Measurements from ENCODE around the gene LHPP.

Gene LHPP

DNA sequence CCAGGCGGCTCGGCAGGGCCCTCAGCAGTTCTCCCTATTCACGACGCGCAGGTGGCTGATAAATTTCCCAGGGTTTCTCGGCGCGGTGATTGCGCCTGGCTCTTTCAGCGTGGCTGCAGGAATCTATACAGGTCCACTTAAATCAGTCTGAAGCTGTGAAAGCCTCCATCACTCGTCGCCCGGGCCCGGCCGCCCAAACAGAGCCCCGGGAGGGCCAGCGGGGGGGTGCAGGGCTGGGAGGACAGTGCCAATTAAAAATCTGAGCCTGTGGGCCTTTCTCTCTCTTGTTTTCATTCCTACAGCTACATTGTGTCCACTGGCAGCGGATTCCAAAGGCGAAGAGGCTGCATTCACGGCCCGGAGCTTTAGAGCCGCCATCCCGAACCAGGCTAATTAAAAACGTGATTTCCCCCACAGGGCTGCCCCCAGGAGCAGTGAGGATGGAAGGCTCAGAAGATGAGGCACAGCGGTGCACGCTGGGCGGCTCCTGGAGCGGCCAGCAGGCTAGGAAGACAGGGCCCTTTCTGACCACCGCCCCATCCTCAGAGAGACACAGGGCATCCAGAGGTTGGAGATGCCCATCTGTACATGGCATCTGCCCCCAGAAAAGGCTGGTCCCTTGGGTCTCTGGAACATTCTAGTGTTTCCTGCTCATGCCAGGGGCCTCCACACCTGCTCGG, 181.8 kb downstream of the LHPP start:
- Histone ChIP-seq H3K56ac (ENCODE audit: low read length) (no peak overlapping the region), H4K5ac (ENCODE audit: low read length) (no peak overlapping the region), H3K4me1 (ENCODE audit: control insufficient read depth, low read depth, low read length) (peaks cover 3% of the 10 kb centered on the region), H3K79me1 (ENCODE audit: low read length) (peaks cover 2% of the 10 kb centered on the region), H2BK5ac (ENCODE audit: low read length) (no peak overlapping the region), H3K36me3 (ENCODE audit: control insufficient read depth, insufficient read depth, low read length) (no peaks in the 10 kb centered on the region), H3K79me2 (ENCODE audit: control insufficient read depth, insufficient read depth, low read length) (no peaks in the 10 kb centered on the region), H3K23ac (ENCODE audit: low read length) (no peak overlapping the region), H2BK120ac (ENCODE audit: low read depth, low read length) (no peak overlapping the region), H3K4ac (ENCODE audit: low read depth, low read length) (no peak overlapping the region), H4K8ac (ENCODE audit: low read depth, low read length) (no peak overlapping the region), H3K4me2 (ENCODE audit: low read length) (no peak overlapping the region), H3K18ac (ENCODE audit: low read length) (no peak overlapping the region), H3K27me3 (ENCODE audit: insufficient read depth, low read length, poor library complexity) (no peaks in the 10 kb centered on the region), H3K4me3 (ENCODE audit: low read length) (no peak overlapping the region), H2AK5ac (ENCODE audit: low read length) (no peak overlapping the region), H3K27ac (ENCODE audit: low read depth, low read length) (no peak overlapping the region), H2BK15ac (replicated peaks; ENCODE audit: low read depth) (no peak overlapping the region), H3K9ac (ENCODE audit: low read length) (no peak overlapping the region)
- DNase-seq: no peak
- no CpG with 5 or more reads among the region's 30 CpGs for WGBS (ENCODE audit: extremely low coverage, insufficient coverage, low lambda C conversion rate)

DNA sequence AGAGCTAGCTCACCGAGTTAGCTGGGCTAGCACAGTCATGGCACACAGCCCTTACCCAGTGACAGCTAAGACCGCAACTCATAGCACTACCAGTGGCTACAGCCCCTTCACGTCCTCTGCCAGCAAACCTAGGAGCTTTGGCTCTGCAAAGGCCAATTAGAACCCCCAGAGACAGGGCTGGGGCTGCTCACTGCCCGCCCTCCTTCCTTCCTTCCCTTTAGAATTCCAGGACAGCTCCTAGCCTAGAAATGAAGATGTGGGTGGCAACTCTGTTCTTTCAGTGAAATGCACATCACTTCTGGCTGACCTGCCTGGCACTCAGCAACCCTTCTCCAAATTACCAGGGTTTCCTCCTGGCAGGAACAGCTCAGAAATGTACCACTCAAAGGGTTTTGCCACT, 182.6 kb downstream of the LHPP start:
- no peak overlapping the region for H2BK5ac ChIP-seq (ENCODE audit: low read length)
- H3K79me2 ChIP-seq (ENCODE audit: control insufficient read depth, insufficient read depth, low read length): no peaks in the 10 kb centered on the region
- no CpG with 5 or more reads among the region's 4 CpGs for WGBS (ENCODE audit: extremely low coverage, insufficient coverage, low lambda C conversion rate)
- H3K4ac ChIP-seq (ENCODE audit: low read depth, low read length): no peak overlapping the region
- H3K27ac ChIP-seq (ENCODE audit: low read depth, low read length): no peak overlapping the region
- H3K23ac ChIP-seq (ENCODE audit: low read length): no peak overlapping the region
- DNase-seq: no peak
- no peak overlapping the region for H2BK15ac ChIP-seq (replicated peaks; ENCODE audit: low read depth)
- H2AK5ac ChIP-seq (ENCODE audit: low read length): no peak overlapping the region
- no peak overlapping the region for H3K18ac ChIP-seq (ENCODE audit: low read length)
- H4K5ac ChIP-seq (ENCODE audit: low read length): no peak overlapping the region
- peaks cover 3% of the 10 kb centered on the region for H3K4me1 ChIP-seq (ENCODE audit: control insufficient read depth, low read depth, low read length)
- H2BK120ac ChIP-seq (ENCODE audit: low read depth, low read length): no peak overlapping the region
- H3K79me1 ChIP-seq (ENCODE audit: low read length): peaks cover 2% of the 10 kb centered on the region
- H3K27me3 ChIP-seq (ENCODE audit: insufficient read depth, low read length, poor library complexity): no peaks in the 10 kb centered on the region
- H3K56ac ChIP-seq (ENCODE audit: low read length): no peak overlapping the region
- no peak overlapping the region for H3K4me3 ChIP-seq (ENCODE audit: low read length)
- no peak overlapping the region for H3K9ac ChIP-seq (ENCODE audit: low read length)
- no peak overlapping the region for H3K4me2 ChIP-seq (ENCODE audit: low read length)
- no peak overlapping the region for H4K8ac ChIP-seq (ENCODE audit: low read depth, low read length)
- no peaks in the 10 kb centered on the region for H3K36me3 ChIP-seq (ENCODE audit: control insufficient read depth, insufficient read depth, low read length)

DNA sequence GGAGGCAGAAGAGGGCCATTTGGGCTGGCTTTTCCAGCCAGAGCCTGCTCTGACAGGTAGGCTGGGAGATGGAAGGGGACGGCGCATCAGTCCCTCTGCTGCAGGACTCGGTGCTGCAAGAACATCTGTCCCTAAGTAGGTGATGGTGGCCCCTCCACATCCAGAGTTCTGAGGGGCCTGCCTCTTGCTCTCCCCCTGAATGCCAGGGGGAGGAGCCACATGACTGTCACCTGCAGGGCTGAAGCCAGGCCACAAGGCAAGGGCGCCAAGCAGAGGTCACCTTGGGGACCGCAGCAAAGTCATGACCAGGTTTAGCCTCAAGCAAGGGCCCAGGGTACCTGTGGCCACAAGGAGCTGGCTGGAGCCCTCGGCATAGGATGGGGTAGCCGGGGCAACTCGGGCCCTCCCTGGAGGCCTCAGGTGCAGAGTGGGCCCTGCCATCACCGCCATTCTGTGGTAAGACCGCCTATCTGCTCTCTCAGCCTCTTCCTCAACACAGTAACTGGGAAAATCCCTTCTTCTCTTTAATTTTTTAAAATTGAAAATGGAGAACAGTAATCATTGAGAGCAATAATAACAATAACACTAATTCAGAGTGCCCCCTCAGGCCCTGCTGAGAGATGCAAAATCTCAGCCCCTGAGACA, 183.3 kb downstream of the LHPP start:
- no CpG with 5 or more reads among the region's 10 CpGs for WGBS (ENCODE audit: extremely low coverage, insufficient coverage, low lambda C conversion rate)
- H3K36me3 ChIP-seq (ENCODE audit: control insufficient read depth, insufficient read depth, low read length): no peaks in the 10 kb centered on the region
- no peak overlapping the region for H3K4ac ChIP-seq (ENCODE audit: low read depth, low read length)
- no peak overlapping the region for H3K4me2 ChIP-seq (ENCODE audit: low read length)
- H2AK5ac ChIP-seq (ENCODE audit: low read length): no peak overlapping the region
- no peak overlapping the region for H3K9ac ChIP-seq (ENCODE audit: low read length)
- H2BK120ac ChIP-seq (ENCODE audit: low read depth, low read length): no peak overlapping the region
- no peak overlapping the region for H3K56ac ChIP-seq (ENCODE audit: low read length)
- no peak overlapping the region for H4K5ac ChIP-seq (ENCODE audit: low read length)
- H3K18ac ChIP-seq (ENCODE audit: low read length): no peak overlapping the region
- H3K4me1 ChIP-seq (ENCODE audit: control insufficient read depth, low read depth, low read length): peaks cover 3% of the 10 kb centered on the region
- no peaks in the 10 kb centered on the region for H3K79me2 ChIP-seq (ENCODE audit: control insufficient read depth, insufficient read depth, low read length)
- H2BK5ac ChIP-seq (ENCODE audit: low read length): no peak overlapping the region
- no peak overlapping the region for H2BK15ac ChIP-seq (replicated peaks; ENCODE audit: low read depth)
- no peak overlapping the region for H3K27ac ChIP-seq (ENCODE audit: low read depth, low read length)
- peaks cover 2% of the 10 kb centered on the region for H3K79me1 ChIP-seq (ENCODE audit: low read length)
- no peak overlapping the region for H3K23ac ChIP-seq (ENCODE audit: low read length)
- no peak overlapping the region for H4K8ac ChIP-seq (ENCODE audit: low read depth, low read length)
- peak; percentile 34 for DNase-seq
- no peaks in the 10 kb centered on the region for H3K27me3 ChIP-seq (ENCODE audit: insufficient read depth, low read length, poor library complexity)
- H3K4me3 ChIP-seq (ENCODE audit: low read length): no peak overlapping the region

DNA sequence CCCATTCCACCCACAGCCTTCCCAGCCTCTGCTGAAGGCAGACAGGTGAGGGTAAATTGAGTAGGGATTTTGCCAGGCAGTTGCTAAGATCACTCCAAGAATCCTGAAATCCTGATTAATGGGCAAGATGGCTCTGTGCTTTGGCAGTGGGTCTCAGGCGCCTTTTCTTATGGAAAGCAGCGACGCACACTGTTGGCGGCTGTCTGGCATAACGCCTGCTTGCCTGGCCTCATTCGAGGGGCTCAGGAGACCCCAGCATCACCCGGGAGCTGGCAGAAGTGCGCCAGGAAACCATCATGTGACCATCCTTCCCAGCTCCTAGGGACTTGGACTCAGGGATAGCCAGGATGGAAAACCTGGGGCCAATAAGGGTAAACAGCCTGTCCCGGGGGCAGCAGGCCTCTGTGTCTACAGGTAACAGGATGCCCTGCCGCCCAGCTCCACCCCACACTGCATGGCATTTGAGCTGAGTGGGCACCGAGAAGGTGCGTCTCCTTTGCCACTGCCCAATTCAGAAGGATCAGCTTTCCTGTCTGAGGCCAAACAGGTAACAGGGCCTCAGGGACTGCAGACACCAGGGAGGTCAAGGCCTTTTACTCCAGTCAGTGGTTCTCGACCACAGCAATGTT, 184.0 kb downstream of the LHPP start:
- Histone ChIP-seq H3K79me2 (ENCODE audit: control insufficient read depth, insufficient read depth, low read length) (no peaks in the 10 kb centered on the region), H3K4me1 (ENCODE audit: control insufficient read depth, low read depth, low read length) (peaks cover 7% of the 10 kb centered on the region), H4K8ac (ENCODE audit: low read depth, low read length) (no peak overlapping the region), H2AK5ac (ENCODE audit: low read length) (no peak overlapping the region), H2BK5ac (ENCODE audit: low read length) (no peak overlapping the region), H3K36me3 (ENCODE audit: control insufficient read depth, insufficient read depth, low read length) (no peaks in the 10 kb centered on the region), H3K4me2 (ENCODE audit: low read length) (no peak overlapping the region), H3K79me1 (ENCODE audit: low read length) (peaks cover 5% of the 10 kb centered on the region), H3K4ac (ENCODE audit: low read depth, low read length) (no peak overlapping the region), H3K18ac (ENCODE audit: low read length) (no peak overlapping the region), H3K27me3 (ENCODE audit: insufficient read depth, low read length, poor library complexity) (no peaks in the 10 kb centered on the region), H3K56ac (ENCODE audit: low read length) (no peak overlapping the region), H3K4me3 (ENCODE audit: low read length) (no peak overlapping the region), H2BK15ac (replicated peaks; ENCODE audit: low read depth) (no peak overlapping the region), H3K27ac (ENCODE audit: low read depth, low read length) (no peak overlapping the region), H4K5ac (ENCODE audit: low read length) (no peak overlapping the region), H2BK120ac (ENCODE audit: low read depth, low read length) (no peak overlapping the region), H3K9ac (ENCODE audit: low read length) (no peak overlapping the region), H3K23ac (ENCODE audit: low read length) (no peak overlapping the region)
- DNase-seq: no peak
- no CpG with 5 or more reads among the region's 13 CpGs for WGBS (ENCODE audit: extremely low coverage, insufficient coverage, low lambda C conversion rate)

DNA sequence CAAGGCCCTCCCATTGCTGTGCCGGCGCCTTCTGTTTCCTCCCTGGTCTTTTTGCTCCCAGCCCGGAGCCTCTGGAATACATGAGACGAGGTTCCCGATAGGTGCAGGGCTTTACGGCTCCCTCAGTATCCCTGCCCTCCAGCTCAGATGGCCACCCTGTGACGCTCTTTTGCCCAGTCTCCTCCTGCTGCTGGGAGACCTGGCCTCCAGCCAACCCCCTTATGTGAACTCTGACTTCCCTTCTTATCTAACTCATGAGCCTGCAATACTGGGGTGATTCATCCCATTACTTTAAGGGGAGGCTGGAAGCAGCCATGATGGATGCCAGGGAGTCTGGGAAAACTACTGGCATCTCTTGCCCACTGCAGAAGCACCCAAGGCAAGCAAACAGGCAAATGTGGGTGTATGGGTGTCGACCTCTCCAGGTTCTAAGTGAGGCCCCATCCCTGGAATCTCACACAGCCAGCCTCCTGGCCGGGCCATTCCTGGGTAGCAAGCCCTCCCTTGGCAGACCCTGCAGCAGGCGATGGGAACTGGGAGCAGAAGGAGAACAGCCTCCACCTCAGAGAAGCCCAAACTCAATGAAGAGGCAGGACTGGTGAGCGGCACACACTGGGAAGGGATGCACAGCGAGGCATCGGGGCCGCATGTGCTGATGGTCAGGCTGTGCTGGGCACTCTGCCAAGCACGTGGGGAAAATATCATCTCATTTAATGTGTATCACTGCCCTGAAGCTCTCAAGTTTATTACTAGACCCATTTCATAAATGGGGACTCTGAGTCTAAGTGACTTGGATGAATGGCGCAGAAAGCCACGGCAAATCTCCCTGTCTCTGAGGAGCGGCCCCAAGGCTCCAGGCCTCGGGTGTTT, 185.1 kb downstream of the LHPP start:
- Histone ChIP-seq H2AK5ac (ENCODE audit: low read length) (no peak overlapping the region), H4K5ac (ENCODE audit: low read length) (no peak overlapping the region), H2BK15ac (replicated peaks; ENCODE audit: low read depth) (no peak overlapping the region), H3K4me3 (ENCODE audit: low read length) (no peak overlapping the region), H2BK120ac (ENCODE audit: low read depth, low read length) (no peak overlapping the region), H3K9ac (ENCODE audit: low read length) (no peak overlapping the region), H3K36me3 (ENCODE audit: control insufficient read depth, insufficient read depth, low read length) (no peaks in the 10 kb centered on the region), H3K27me3 (ENCODE audit: insufficient read depth, low read length, poor library complexity) (no peaks in the 10 kb centered on the region), H3K79me1 (ENCODE audit: low read length) (peaks cover 3% of the 10 kb centered on the region), H3K18ac (ENCODE audit: low read length) (no peak overlapping the region), H3K4ac (ENCODE audit: low read depth, low read length) (no peak overlapping the region), H3K79me2 (ENCODE audit: control insufficient read depth, insufficient read depth, low read length) (no peaks in the 10 kb centered on the region), H3K56ac (ENCODE audit: low read length) (no peak overlapping the region), H2BK5ac (ENCODE audit: low read length) (no peak overlapping the region), H3K4me1 (ENCODE audit: control insufficient read depth, low read depth, low read length) (peaks cover 8% of the 10 kb centered on the region), H3K23ac (ENCODE audit: low read length) (no peak overlapping the region), H4K8ac (ENCODE audit: low read depth, low read length) (no peak overlapping the region), H3K4me2 (ENCODE audit: low read length) (no peak overlapping the region), H3K27ac (ENCODE audit: low read depth, low read length) (no peak overlapping the region)
- no CpG with 5 or more reads among the region's 19 CpGs for WGBS (ENCODE audit: extremely low coverage, insufficient coverage, low lambda C conversion rate)
- no peak for DNase-seq

Measured in mesendoderm (in vitro differentiated cells).